ENCODE data around the gene VKORC1. TPM values are rescaled to one million over a fixed set of nuclear protein-coding genes. Genes with fewer than 3 reads are reported as not detected.

The VKORC1 gene
- total RNA-seq, 1 experiment from 2014 or later, result 105 TPM

DNA sequence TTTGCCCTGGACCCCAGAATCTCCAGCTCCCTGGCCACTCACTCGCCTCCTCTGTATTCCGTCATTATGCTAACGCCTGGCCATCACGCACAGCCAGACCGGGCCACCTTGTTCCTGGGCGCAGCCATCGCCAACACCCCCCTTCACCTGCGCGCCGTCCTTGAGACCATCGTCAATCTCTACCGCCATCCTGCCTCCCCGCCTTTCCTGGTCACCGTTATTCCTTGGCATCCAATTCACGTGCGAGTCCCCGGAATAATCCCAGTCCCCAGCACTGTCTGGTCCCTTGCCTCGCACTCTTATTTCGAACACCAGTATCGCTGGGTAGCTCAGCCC, 541 bp downstream of the VKORC1 start:
- H3K79me2 ChIP-seq (ENCODE audit: low read length), result peaks cover 23% of the 10 kb centered on the region

DNA sequence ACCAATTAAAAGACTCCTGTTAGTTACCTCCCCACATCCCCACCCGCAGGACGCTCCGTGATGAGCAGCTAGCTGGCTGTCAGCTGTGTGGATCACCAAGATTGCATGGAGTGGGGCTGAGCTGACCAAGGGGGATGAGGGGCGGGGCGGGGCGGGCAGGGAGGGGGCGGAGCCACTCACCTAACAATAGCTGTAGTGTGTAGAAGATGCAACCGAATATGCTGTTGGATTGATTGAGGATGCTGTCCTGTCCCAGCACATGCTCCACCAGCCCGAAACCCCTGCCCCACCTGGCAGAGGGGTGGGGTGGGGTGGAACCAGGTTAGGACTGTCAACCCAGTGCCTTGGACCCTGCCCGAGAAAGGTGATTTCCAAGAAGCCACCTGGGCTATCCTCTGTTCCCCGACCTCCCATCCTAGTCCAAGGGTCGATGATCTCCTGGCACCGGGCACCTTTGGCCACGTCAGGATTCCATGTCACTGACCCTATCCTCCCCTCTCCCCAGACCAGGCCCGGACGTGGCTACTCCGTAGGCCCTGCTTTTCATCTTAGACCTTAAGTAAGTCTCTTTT, 1.4 kb downstream of the VKORC1 start:
- Histone ChIP-seq H3K79me2 (ENCODE audit: low read length) (peaks cover 23% of the 10 kb centered on the region), H3F3A (ENCODE audit: low read length, unreplicated experiment) (no peaks in the 10 kb centered on the region), H3K4me2 (ENCODE audit: low read length) (peak overlapping the region; percentile 93), H2AFZ (ENCODE audit: low read length) (peak overlapping the region; percentile 59; the same call in 1 of the 2 replicates), H3K4me1 (ENCODE audit: insufficient read depth, low read length) (peaks cover 7% of the 10 kb centered on the region; the same call in 1 of the 2 replicates), H3K27ac (ENCODE audit: low read length) (no peak overlapping the region), H4K20me1 (ENCODE audit: low read length) (peaks cover 5% of the 10 kb centered on the region; the same call in 1 of the 2 replicates), H3K36me3 (ENCODE audit: low read depth, low read length) (peaks cover 3% of the 10 kb centered on the region; the same call in 1 of the 2 replicates), H3K4me3 (ENCODE audit: low read length) (peak overlapping the region; percentile 98), H3K27me3 (ENCODE audit: low read length) (no peaks in the 10 kb centered on the region), H3K9me3 (ENCODE audit: low read length) (no peaks in the 10 kb centered on the region), H3K9ac (ENCODE audit: low read length) (peak overlapping the region; percentile 90; the same call in 1 of the 2 replicates), H3K9me2 (replicated peaks; ENCODE audit: low read length) (no peaks in the 10 kb centered on the region)
- ATAC-seq (peak; percentile 21), DNase-seq (peak; percentile 54)
- POLR2A ChIA-PET (ENCODE audit: unreplicated experiment), result no interaction called here
- TF ChIP-seq EZH2phosphoT487 (IDR thresholded peaks at IDR 0.05; ENCODE audit: borderline replicate concordance, low read length), result no peak
- TF ChIP-seq, protein P1, sequence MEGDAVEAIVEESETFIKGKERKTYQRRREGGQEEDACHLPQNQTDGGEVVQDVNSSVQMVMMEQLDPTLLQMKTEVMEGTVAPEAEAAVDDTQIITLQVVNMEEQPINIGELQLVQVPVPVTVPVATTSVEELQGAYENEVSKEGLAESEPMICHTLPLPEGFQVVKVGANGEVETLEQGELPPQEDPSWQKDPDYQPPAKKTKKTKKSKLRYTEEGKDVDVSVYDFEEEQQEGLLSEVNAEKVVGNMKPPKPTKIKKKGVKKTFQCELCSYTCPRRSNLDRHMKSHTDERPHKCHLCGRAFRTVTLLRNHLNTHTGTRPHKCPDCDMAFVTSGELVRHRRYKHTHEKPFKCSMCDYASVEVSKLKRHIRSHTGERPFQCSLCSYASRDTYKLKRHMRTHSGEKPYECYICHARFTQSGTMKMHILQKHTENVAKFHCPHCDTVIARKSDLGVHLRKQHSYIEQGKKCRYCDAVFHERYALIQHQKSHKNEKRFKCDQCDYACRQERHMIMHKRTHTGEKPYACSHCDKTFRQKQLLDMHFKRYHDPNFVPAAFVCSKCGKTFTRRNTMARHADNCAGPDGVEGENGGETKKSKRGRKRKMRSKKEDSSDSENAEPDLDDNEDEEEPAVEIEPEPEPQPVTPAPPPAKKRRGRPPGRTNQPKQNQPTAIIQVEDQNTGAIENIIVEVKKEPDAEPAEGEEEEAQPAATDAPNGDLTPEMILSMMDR (conservative IDR thresholded peaks at IDR 0.05; ENCODE audit: low read depth, low read length), result no peak
- intact Hi-C loops (cut with micrococcal nuclease), result loop anchor here (5.0 kb wide), 1 partner anchor 774 kb away; no protein-coding TSS in a partner anchor
- CTCF ChIA-PET, result interaction anchor here (0.6 to 0.7 kb wide), 2 partner anchors 36 to 108 kb away, joined by 3 to 4 read pairs; partner anchors contain the start of gene HSD3B7
- TSS peak; percentile 20 for BruUV-seq (replicated peaks)

More for the DNA sequence above, 541 bp downstream of the VKORC1 start:
- peak overlapping the region; percentile 90 for H3K9ac ChIP-seq (ENCODE audit: low read length)
- H3K9me2 ChIP-seq (replicated peaks; ENCODE audit: low read length), result no peaks in the 10 kb centered on the region
- peak overlapping the region; percentile 91 for H2AFZ ChIP-seq (ENCODE audit: low read length)
- peaks cover 7% of the 10 kb centered on the region; the same call in 1 of the 2 replicates for H3K4me1 ChIP-seq (ENCODE audit: insufficient read depth, low read length)
- no peaks in the 10 kb centered on the region for H3K9me3 ChIP-seq (ENCODE audit: low read length)
- peak overlapping the region; percentile 93 for H3K4me2 ChIP-seq (ENCODE audit: low read length)
- ChIA-PET CTCF (no interaction called here), POLR2A (ENCODE audit: unreplicated experiment) (interaction anchor here (0.6 kb wide), 1 partner anchor 48 kb away, joined by 10 read pairs; no protein-coding TSS in a partner anchor)
- H3K4me3 ChIP-seq (ENCODE audit: low read length), result peak overlapping the region; percentile 98
- DNase-seq (no peak), ATAC-seq (peak; percentile 2)
- H3F3A ChIP-seq (ENCODE audit: low read length, unreplicated experiment), result no peaks in the 10 kb centered on the region
- peak overlapping the region; percentile 68 for H3K27ac ChIP-seq (ENCODE audit: low read length)
- intact Hi-C loops (cut with micrococcal nuclease), result loop anchor here (1.0 to 5.0 kb wide), 4 partner anchors 20 to 773 kb away; partner anchors contain the start of genes HSD3B7, ZNF646 and ZNF668
- BruUV-seq (replicated peaks), result TSS peak; percentile 51
- H3K27me3 ChIP-seq (ENCODE audit: low read length), result no peaks in the 10 kb centered on the region
- peaks cover 5% of the 10 kb centered on the region; the same call in 1 of the 2 replicates for H4K20me1 ChIP-seq (ENCODE audit: low read length)
- H3K36me3 ChIP-seq (ENCODE audit: low read depth, low read length), result peaks cover 3% of the 10 kb centered on the region; the same call in 1 of the 2 replicates
- no peak for TF ChIP-seq EZH2phosphoT487 (IDR thresholded peaks at IDR 0.05; ENCODE audit: borderline replicate concordance, low read length)
- TF ChIP-seq, protein P1 (conservative IDR thresholded peaks at IDR 0.05; ENCODE audit: low read depth, low read length), result no peak
- no peak for TF ChIP-seq EZH2 (IDR thresholded peaks at IDR 0.05; ENCODE audit: low read length, unreplicated experiment)

DNA sequence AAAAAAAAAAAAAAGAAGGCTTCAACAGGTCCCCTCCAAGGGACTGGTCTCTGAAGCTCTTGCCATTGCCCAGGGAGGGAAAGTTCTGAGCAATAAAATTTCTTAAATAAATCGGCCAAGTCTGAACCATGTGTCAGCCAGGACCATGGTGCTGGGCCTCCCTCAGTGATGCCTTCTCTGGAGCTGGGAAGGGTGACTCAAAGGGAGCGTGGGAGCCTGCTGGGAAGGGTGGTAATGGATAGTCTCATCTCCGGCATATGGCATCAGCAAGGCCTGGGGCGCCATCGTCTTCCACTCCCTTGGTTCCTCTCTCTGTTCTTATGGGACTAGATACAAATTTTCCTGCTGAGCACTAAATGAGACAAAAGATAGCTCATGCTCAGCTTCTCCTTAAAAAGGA, 2.3 kb downstream of the VKORC1 start:
- Histone ChIP-seq H3F3A (ENCODE audit: low read length, unreplicated experiment) (no peaks in the 10 kb centered on the region), H3K9me3 (ENCODE audit: low read length) (no peaks in the 10 kb centered on the region), H3K9me2 (replicated peaks; ENCODE audit: low read length) (no peaks in the 10 kb centered on the region), H3K4me1 (ENCODE audit: insufficient read depth, low read length) (peaks cover 7% of the 10 kb centered on the region; the same call in 1 of the 2 replicates), H3K79me2 (ENCODE audit: low read length) (peaks cover 23% of the 10 kb centered on the region), H3K4me2 (ENCODE audit: low read length) (no peak overlapping the region), H3K27ac (ENCODE audit: low read length) (no peak overlapping the region), H3K36me3 (ENCODE audit: low read depth, low read length) (peaks cover 3% of the 10 kb centered on the region; the same call in 1 of the 2 replicates), H3K9ac (ENCODE audit: low read length) (no peak overlapping the region), H2AFZ (ENCODE audit: low read length) (no peak overlapping the region), H3K4me3 (ENCODE audit: low read length) (no peak overlapping the region), H4K20me1 (ENCODE audit: low read length) (peaks cover 5% of the 10 kb centered on the region; the same call in 1 of the 2 replicates), H3K27me3 (ENCODE audit: low read length) (no peaks in the 10 kb centered on the region)
- POLR2A ChIA-PET (ENCODE audit: unreplicated experiment), result no interaction called here
- TF ChIP-seq EZH2phosphoT487 (IDR thresholded peaks at IDR 0.05; ENCODE audit: borderline replicate concordance, low read length), result no peak
- TF ChIP-seq EZH2 (IDR thresholded peaks at IDR 0.05; ENCODE audit: low read length, unreplicated experiment), result no peak
- TF ChIP-seq, protein P1 (conservative IDR thresholded peaks at IDR 0.05; ENCODE audit: low read depth, low read length), result no peak
- intact Hi-C loops (cut with micrococcal nuclease), result loop anchor here (5.0 kb wide), 1 partner anchor 775 kb away; no protein-coding TSS in a partner anchor
- DNase-seq (no peak), ATAC-seq (no peak)
- CTCF ChIA-PET, result interaction anchor here (0.7 kb wide), 1 partner anchor 107 kb away, joined by 4 read pairs; the partner anchor contains the start of gene HSD3B7
- BruUV-seq (replicated peaks), result no TSS peak

All from PC-3 (cell line).